HepG2 (cell line): Measurements from ENCODE around the gene LMAN2. TPM values are rescaled to one million over a fixed set of nuclear protein-coding genes. Genes with fewer than 3 reads are reported as not detected.

Experiments used
- ATAC-seq: fragments of 200-7000 bp; cut with Tn5 transposase; 3 replicates; pipeline ENCODE4 v1.9.1; 2020; ENCODE audit warnings: mild to moderate bottlenecking, moderate library complexity
- BruUV-seq: library from RNA; stranded (reverse); fragments of 400-500 nt; replicated peaks from 2 replicates; lab custom pipeline; 2021; lab: Mats Ljungman, UMichigan
- CTCF ChIA-PET: fragments of 300-600 bp; formaldehyde crosslinking; extraction: SDS; loops from one replicate; lab custom pipeline; 2021; ENCODE audit warnings: low total read pairs, inconsistent platforms, low intra/inter-chr PET ratio; lab: Yijun Ruan, JAX
- POLR2A ChIA-PET: fragments of 350-600 bp; sonication (Branson Sonifier 250); formaldehyde crosslinking; loops from one replicate; lab custom pipeline; 2020; ENCODE audit warnings: antibody characterized with exemption, inconsistent platforms; lab: Yijun Ruan, JAX
- DNase-seq: peaks from one replicate; pipeline ENCODE4 v3.0.0-alpha.2; 2015; ENCODE audit warnings: low spot score
- FAIRE-seq: peaks from 3 replicates; lab custom pipeline; 2011; peaks lifted over from hg19 to GRCh38; lab: Jason Lieb, UNC
- H2AFZ ChIP-seq: one replicate; pipeline ENCODE4 v1.6.1; 2011; ENCODE audit warnings: low read length, inconsistent platforms
- H3K27ac ChIP-seq: fragments of 300-600 bp; 3 replicates; pipeline ENCODE4 v1.8.0; 2011; ENCODE audit warnings: mixed run types, mild to moderate bottlenecking, mixed read lengths, low read length, inconsistent platforms; ENCODE audit not compliant: insufficient read depth; ENCODE audit errors: extremely low read length
- H3K27me3 ChIP-seq, 2 experiments: fragments of 200-600 bp in 1 of 2; 2 replicates in 1 of 2; 3 replicates in 1 of 2; pipeline versions ENCODE4 v1.6.0 to v1.8.0; 2011; ENCODE audit warnings: low read length in 2 of 2, mild to moderate bottlenecking in 2 of 2, moderate library complexity in 2 of 2, inconsistent platforms in 1 of 2; ENCODE audit not compliant: insufficient read depth in 2 of 2, control insufficient read depth in 1 of 2
- H3K36me3 ChIP-seq, 2 experiments: fragments of 200-600 bp in 1 of 2; replicated peaks in 1 of 2; 2 replicates in 1 of 2; 3 replicates in 1 of 2; pipeline versions ENCODE4 v1.5.1 to v1.8.0; 2011; ENCODE audit warnings: low read length in 2 of 2, inconsistent platforms in 1 of 2; ENCODE audit not compliant: insufficient read depth in 2 of 2, control insufficient read depth in 1 of 2
- H3K4me1 ChIP-seq: 2 replicates; pipeline ENCODE4 v1.5.1; 2012; ENCODE audit warnings: low read length, inconsistent platforms; ENCODE audit not compliant: insufficient read depth
- H3K4me2 ChIP-seq: 2 replicates; pipeline ENCODE4 v1.6.0; 2011; ENCODE audit warnings: low read depth, low read length, inconsistent platforms
- H3K4me3 ChIP-seq, 3 experiments: fragments of 200-600 bp in 1 of 3; sonication (generic), shearing (Covaris generic) in 1 of 3; replicated peaks in 1 of 3; 2 replicates each; pipeline ENCODE4 v1.5.1; 2011 to 2016; ENCODE audit warnings: low read length in 3 of 3, inconsistent platforms in 2 of 3, low read depth in 2 of 3, mild to moderate bottlenecking in 2 of 3, control low read depth in 1 of 3, mixed read lengths in 1 of 3; ENCODE audit not compliant: insufficient read depth in 1 of 3
- H3K79me2 ChIP-seq: one replicate; pipeline ENCODE4 v1.6.1; 2011; ENCODE audit warnings: low read length, inconsistent platforms; ENCODE audit not compliant: insufficient read depth
- H3K9ac ChIP-seq: 2 replicates; pipeline ENCODE4 v1.6.0; 2011; ENCODE audit warnings: mild to moderate bottlenecking, low read depth, low read length, inconsistent platforms; ENCODE audit not compliant: insufficient read depth
- H3K9me3 ChIP-seq: 2 replicates; pipeline ENCODE4 v1.5.1; 2012; ENCODE audit warnings: mild to moderate bottlenecking, low read length
- H4K20me1 ChIP-seq: 2 replicates; pipeline ENCODE4 v1.6.0; 2011; ENCODE audit warnings: inconsistent platforms, mild to moderate bottlenecking, low read length, moderate library complexity; ENCODE audit not compliant: insufficient read depth
- AGO2 ChIP-seq: fragments of 200-400 bp; formaldehyde crosslinking; optimal IDR thresholded peaks from 2 replicates; pipeline ENCODE3; 2017; ENCODE audit warnings: mild to moderate bottlenecking, low read depth, low read length, moderate library complexity
- ATF7 ChIP-seq, 2 experiments: fragments of 450-650 bp in 1 of 2; sonication (generic) in 1 of 2; formaldehyde crosslinking in 1 of 2; IDR thresholded peaks; 2 replicates each; pipeline versions ENCODE4 v1.4.0 to v1.6.1; 2016 to 2020; ENCODE audit warnings: antibody characterized with exemption in 1 of 2, mild to moderate bottlenecking in 1 of 2, missing genetic modification reagents in 1 of 2
- CREB1 ChIP-seq, 2 experiments: fragments of 450-650 bp in 1 of 2; IDR thresholded peaks; 2 replicates each; pipeline ENCODE4 v1.6.1; 2016 to 2017; ENCODE audit warnings: control low read depth in 1 of 2, mild to moderate bottlenecking in 1 of 2, missing compliant biosample characterization in 1 of 2, missing genetic modification characterization in 1 of 2
- MAF1 ChIP-seq: sonication (generic); formaldehyde crosslinking; IDR thresholded peaks from 2 replicates; pipeline ENCODE4 v1.5.0; 2020; ENCODE audit warnings: missing genetic modification reagents, borderline replicate concordance
- MIXL1 ChIP-seq: IDR thresholded peaks from 2 replicates; pipeline ENCODE4 v1.6.1; 2016
- NFYC ChIP-seq: IDR thresholded peaks from 2 replicates; pipeline ENCODE4 v1.6.1; 2016; ENCODE audit warnings: missing genetic modification reagents, missing compliant biosample characterization
- REL ChIP-seq: sonication (generic); formaldehyde crosslinking; conservative IDR thresholded peaks from 2 replicates; pipeline ENCODE4 v1.8.0; 2022; ENCODE audit warnings: mild to moderate bottlenecking, missing genetic modification reagents, moderate library complexity
- THYN1 ChIP-seq: sonication (generic); formaldehyde crosslinking; IDR thresholded peaks from 2 replicates; pipeline ENCODE4 v1.8.1; 2023; ENCODE audit warnings: low read depth, mild to moderate bottlenecking, moderate library complexity, missing genetic modification reagents, borderline replicate concordance
- WGBS: methylation state at CpG from one replicate; pipeline ENCODE4 v1.1.6; 2017; ENCODE audit warnings: low lambda C conversion rate; 5-methylcytosine and 5-hydroxymethylcytosine counted together
- in situ Hi-C: cut with HindIII; loops from 2 replicates; pipeline ENCODE4 v1.10.0; 2017; ENCODE audit warnings: low pct_unique_long_range_greater_than_20kb; ENCODE audit not compliant: extremely low pct_ligation_motif_present
- intact Hi-C: fragments of 100-400 bp; cut with micrococcal nuclease; formaldehyde crosslinking; loops from one replicate; pipeline ENCODE4 v1.10.0; 2022; ENCODE audit not compliant: unreplicated experiment
- polyA plus RNA-seq, 8 experiments: library from polyadenylated mRNA; depleted of rRNA in 3 of 8; stranded (reverse) in 7 of 8; unstranded in 1 of 8; fragments of >200 nt; fragmentation: Illumina TruSeq in 4 of 8; extraction: Trizol in 4 of 8; gene quantifications; 2 replicates each; pipeline versions ENCODE4 v1.2.1 to v1.2.3, GENCODE V29; 2011 to 2016; ENCODE audit warnings: low read depth in 4 of 8, missing spikeins in 1 of 8, mixed read lengths in 1 of 8; ENCODE audit not compliant: insufficient read depth in 1 of 8
- total RNA-seq, 5 experiments: library from RNA; depleted of rRNA; stranded (reverse); fragments of >200 nt; fragmentation: Illumina TruSeq; extraction: Trizol; gene quantifications; 2 replicates each; pipeline ENCODE4 v1.2.3, GENCODE V29; 2016; ENCODE audit warnings: low read depth in 1 of 5
- TF ChIP-seq, protein P1 (sequence below): sonication (generic); formaldehyde crosslinking; IDR thresholded peaks from 2 replicates; pipeline ENCODE4 v1.4.0; 2020; ENCODE audit warnings: missing genetic modification reagents, borderline replicate concordance

Gene LMAN2
- total and polyA plus RNA-seq, 2 of the 13 experiments (the other 11 are each of a cell fraction or from before 2014, with no cell fraction given) = 191 to 197 TPM

DNA sequence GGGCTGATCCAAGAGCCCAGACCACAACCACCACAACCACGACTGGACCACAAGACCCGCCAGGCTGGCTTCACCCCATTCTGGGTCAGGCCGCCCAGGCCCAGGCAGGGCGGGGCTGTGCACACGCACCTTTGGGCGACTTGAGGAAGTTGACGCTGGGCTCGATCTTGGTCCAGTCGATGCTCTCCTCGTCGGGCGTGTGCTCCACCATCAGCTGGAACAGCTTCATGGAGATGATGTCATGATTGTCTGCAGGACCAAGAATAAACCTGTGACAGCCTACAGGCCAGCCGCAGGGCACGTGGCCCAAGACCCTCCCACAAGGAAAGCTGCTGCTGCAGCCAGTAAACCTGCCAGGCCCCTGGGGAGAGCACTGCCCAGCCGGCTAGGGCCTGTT is 17.3 kb downstream of the LMAN2 start:
- ChIA-PET CTCF (no interaction called here), POLR2A (no interaction called here)
- no peak overlapping the region for H3K4me3 ChIP-seq
- no peaks in the 10 kb centered on the region for H3K9me3 ChIP-seq
- no peaks in the 10 kb centered on the region for H3K4me1 ChIP-seq
- TF ChIP-seq THYN1 (CRISPR knock-in tag) (no peak), ATF7 (IDR thresholded peaks at IDR 0.05) (peak; percentile 75), ATF7 (CRISPR knock-in tag; IDR thresholded peaks at IDR 0.05) (no peak), CREB1 (IDR thresholded peaks at IDR 0.05) (peak; percentile 4; the same call in 1 of the 2 replicates), CREB1 (CRISPR knock-in tag; IDR thresholded peaks at IDR 0.05) (no peak), AGO2 (peak; percentile 59), REL (CRISPR knock-in tag) (no peak), MIXL1 (no peak)
- H3K4me2 ChIP-seq = no peak overlapping the region
- H3K36me3 ChIP-seq = peaks cover 42 to 96% of the 10 kb centered on the region in 2 experiments
- 0 out of 2 replicates have a peak, but pooled peaks cover 3% of the 10 kb centered on the region for H4K20me1 ChIP-seq
- H3K9ac ChIP-seq = no peak overlapping the region
- H3K27me3 ChIP-seq = no peaks in the 10 kb centered on the region
- no TSS peak for BruUV-seq
- H3K79me2 ChIP-seq = no peaks in the 10 kb centered on the region
- DNase-seq = no peak
- 92% methylated on average over 10 of the region's 15 CpGs for WGBS
- ATAC-seq = no peak
- no peak overlapping the region for H2AFZ ChIP-seq
- no peak overlapping the region for H3K27ac ChIP-seq
- intact Hi-C loops = no loop called here
- FAIRE-seq = no peak
- in situ Hi-C loops = no loop called here

DNA sequence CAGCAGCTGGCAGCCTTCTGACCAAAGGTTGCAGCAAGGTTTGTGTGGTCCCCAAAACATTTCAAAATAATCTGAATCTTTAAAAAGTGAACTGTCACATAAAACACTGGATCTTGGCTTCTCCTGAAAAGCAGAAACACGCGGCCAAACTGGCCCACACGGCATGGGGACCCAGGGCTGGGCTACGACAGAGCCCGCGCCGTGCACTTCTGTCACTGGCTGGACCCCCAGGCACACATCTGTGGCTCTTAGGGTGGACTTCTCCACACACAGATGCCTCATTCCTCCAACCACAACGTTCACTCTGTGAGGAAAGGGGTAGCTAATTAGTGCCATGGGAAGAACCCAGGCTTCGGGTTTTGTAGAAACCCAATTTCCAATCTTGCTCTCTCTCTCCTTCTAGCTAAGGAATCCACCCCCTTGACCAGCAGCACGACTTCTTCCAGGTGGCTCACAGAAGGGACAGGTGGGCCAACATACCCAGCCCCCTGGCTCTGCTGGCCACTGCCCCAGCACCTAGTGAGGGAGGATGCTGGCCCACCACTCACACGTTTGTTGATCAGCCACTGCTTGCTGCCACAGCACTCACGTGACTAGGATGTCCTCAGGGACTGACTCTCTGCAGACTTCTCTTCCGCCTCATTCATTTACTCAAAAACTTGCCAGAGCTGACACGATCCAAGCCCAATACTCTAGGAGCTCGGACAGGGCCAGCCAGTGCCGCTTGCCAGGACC is 17.9 kb downstream of the LMAN2 start:
- no peak overlapping the region for H3K9ac ChIP-seq
- TF ChIP-seq, protein P1, sequence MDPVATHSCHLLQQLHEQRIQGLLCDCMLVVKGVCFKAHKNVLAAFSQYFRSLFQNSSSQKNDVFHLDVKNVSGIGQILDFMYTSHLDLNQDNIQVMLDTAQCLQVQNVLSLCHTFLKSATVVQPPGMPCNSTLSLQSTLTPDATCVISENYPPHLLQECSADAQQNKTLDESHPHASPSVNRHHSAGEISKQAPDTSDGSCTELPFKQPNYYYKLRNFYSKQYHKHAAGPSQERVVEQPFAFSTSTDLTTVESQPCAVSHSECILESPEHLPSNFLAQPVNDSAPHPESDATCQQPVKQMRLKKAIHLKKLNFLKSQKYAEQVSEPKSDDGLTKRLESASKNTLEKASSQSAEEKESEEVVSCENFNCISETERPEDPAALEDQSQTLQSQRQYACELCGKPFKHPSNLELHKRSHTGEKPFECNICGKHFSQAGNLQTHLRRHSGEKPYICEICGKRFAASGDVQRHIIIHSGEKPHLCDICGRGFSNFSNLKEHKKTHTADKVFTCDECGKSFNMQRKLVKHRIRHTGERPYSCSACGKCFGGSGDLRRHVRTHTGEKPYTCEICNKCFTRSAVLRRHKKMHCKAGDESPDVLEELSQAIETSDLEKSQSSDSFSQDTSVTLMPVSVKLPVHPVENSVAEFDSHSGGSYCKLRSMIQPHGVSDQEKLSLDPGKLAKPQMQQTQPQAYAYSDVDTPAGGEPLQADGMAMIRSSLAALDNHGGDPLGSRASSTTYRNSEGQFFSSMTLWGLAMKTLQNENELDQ = no peak
- TF ChIP-seq NFYC (CRISPR knock-in tag) (no peak), MAF1 (CRISPR knock-in tag) (no peak)
- CTCF ChIA-PET = no interaction called here
- no peaks in the 10 kb centered on the region for H3K79me2 ChIP-seq
- no peak overlapping the region for H3K4me3 ChIP-seq
- no peak for FAIRE-seq
- no peak for ATAC-seq
- BruUV-seq = no TSS peak
- peaks cover 3% of the 10 kb centered on the region; the same call in 1 of the 2 replicates for H3K4me1 ChIP-seq
- H3K4me2 ChIP-seq = no peak overlapping the region
- intact Hi-C loops = no loop called here
- in situ Hi-C loops = no loop called here
- 98% methylated on average over 16 of the region's 16 CpGs for WGBS
- peaks cover 41 to 90% of the 10 kb centered on the region in 2 experiments for H3K36me3 ChIP-seq
- no peak for DNase-seq
- POLR2A ChIA-PET = no interaction called here
- H4K20me1 ChIP-seq = 0 out of 2 replicates have a peak, but pooled peaks cover 3% of the 10 kb centered on the region
- no peaks in the 10 kb centered on the region for H3K9me3 ChIP-seq
- no peaks in the 10 kb centered on the region for H3K27me3 ChIP-seq
- no peak overlapping the region for H2AFZ ChIP-seq
- no peak overlapping the region for H3K27ac ChIP-seq
